ENCODE data around the gene NFX1.

DNA sequence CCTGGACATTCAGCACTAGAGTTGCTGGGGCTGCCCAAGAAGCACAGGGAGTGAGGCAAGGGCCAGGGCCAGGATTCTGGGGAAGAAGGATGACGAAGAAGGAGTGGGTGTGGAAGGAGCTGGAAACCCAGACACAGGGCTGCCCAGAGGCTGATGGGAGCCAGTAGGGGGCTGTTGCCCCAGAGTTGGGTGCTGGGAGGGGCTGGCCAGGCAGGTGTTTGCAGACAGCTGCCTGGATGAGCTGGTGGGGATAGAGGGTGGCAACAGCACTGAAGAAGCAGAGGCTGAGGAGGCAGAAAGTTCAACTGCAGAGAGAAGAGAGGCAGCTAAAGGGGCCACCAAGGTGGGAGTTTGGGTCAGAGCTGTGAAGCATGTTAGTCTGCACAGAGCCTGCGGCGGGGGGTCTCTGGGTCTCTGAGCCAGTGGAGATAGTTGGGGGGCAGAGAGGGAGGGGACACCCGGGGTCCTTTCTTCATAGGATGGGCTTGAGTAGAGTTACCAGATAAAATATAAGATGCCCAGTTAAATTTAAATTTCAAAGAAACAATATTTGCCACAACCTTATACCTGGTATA is 114.6 kb downstream of the NFX1 start:
- no peak for TF ChIP-seq GATA2 (IDR thresholded peaks at IDR 0.05; ENCODE audit: low read depth, low read length)
- TF ChIP-seq GATA3 (IDR thresholded peaks at IDR 0.05; ENCODE audit: low read depth, low read length) = no peak

All from SH-SY5Y (cell line).